Endothelial cell of umbilical vein (primary cell): Measurements from ENCODE around the gene HCFC1R1. TPM values are rescaled to one million over a fixed set of nuclear protein-coding genes. Genes with fewer than 3 reads are reported as not detected.

Experiments used
- BruUV-seq: library from RNA; stranded (reverse); fragments of 400-500 nt; replicated peaks from 2 replicates; lab custom pipeline; 2021; lab: Mats Ljungman, UMichigan
- CTCF ChIA-PET: fragments of 300-600, 350-600 bp; sonication (Branson Sonifier 250); formaldehyde crosslinking; loops from one replicate; lab custom pipeline; 2021; ENCODE audit warnings: antibody characterized with exemption, inconsistent platforms; lab: Charles Lee
- POLR2A ChIA-PET: fragments of 300-600, 350-600 bp; sonication (Branson Sonifier 250); formaldehyde crosslinking; loops from one replicate; lab custom pipeline; 2021; ENCODE audit warnings: antibody characterized with exemption, inconsistent platforms; lab: Charles Lee
- DNase-seq: peaks from one replicate; pipeline ENCODE4 v3.0.0-alpha.2; 2011; ENCODE audit warnings: low read depth, low spot score
- FAIRE-seq: peaks from 2 replicates; lab custom pipeline; 2011; peaks lifted over from hg19 to GRCh38; lab: Jason Lieb, UNC
- H2AFZ ChIP-seq: 2 replicates; pipeline ENCODE4 v1.6.0; 2012; ENCODE audit warnings: low read depth, low read length, control low read depth, inconsistent platforms
- H3K27ac ChIP-seq: 2 replicates; pipeline ENCODE4 v1.5.1; 2011; ENCODE audit warnings: low read depth, mild to moderate bottlenecking, control low read depth, low read length, moderate library complexity; ENCODE audit not compliant: insufficient read depth
- H3K27me3 ChIP-seq, 2 experiments: 2 replicates each; pipeline versions ENCODE4 v1.6.0 to v1.6.1; 2011; ENCODE audit warnings: low read length in 2 of 2, mixed read lengths in 1 of 2; ENCODE audit not compliant: control insufficient read depth in 2 of 2, insufficient read depth in 2 of 2
- H3K36me3 ChIP-seq, 2 experiments: 2 replicates in 1 of 2; 3 replicates in 1 of 2; pipeline ENCODE4 v1.5.1; 2011; ENCODE audit warnings: low read length in 2 of 2, mild to moderate bottlenecking in 1 of 2, moderate library complexity in 1 of 2; ENCODE audit not compliant: control insufficient read depth in 2 of 2, insufficient read depth in 2 of 2; ENCODE audit errors: extremely low read depth in 1 of 2
- H3K4me1 ChIP-seq: 3 replicates; pipeline ENCODE4 v1.5.1; 2011; ENCODE audit warnings: mild to moderate bottlenecking, low read length; ENCODE audit not compliant: control insufficient read depth, insufficient read depth; ENCODE audit errors: extremely low read depth
- H3K4me2 ChIP-seq: 2 replicates; pipeline ENCODE4 v1.6.1; 2011; ENCODE audit warnings: low read length, control low read depth, mixed read lengths; ENCODE audit not compliant: insufficient read depth
- H3K4me3 ChIP-seq, 3 experiments: fragments of 200-600 bp in 1 of 3; sonication (generic), shearing (Covaris generic) in 1 of 3; replicated peaks in 1 of 3; 2 replicates each; pipeline ENCODE4 v1.5.1; 2011 to 2016; ENCODE audit warnings: control low read depth in 3 of 3, low read length in 3 of 3, mild to moderate bottlenecking in 2 of 3, inconsistent platforms in 1 of 3, low read depth in 1 of 3, moderate library complexity in 1 of 3; ENCODE audit not compliant: insufficient read depth in 1 of 3
- H3K79me2 ChIP-seq: 2 replicates; pipeline ENCODE4 v1.6.0; 2012; ENCODE audit warnings: low read length, inconsistent platforms; ENCODE audit not compliant: control insufficient read depth, insufficient read depth
- H3K9ac ChIP-seq: replicated peaks from 2 replicates; pipeline ENCODE3; 2011; ENCODE audit warnings: low read length, control low read depth; ENCODE audit not compliant: insufficient read depth; ENCODE audit errors: extremely low read depth
- H3K9me1 ChIP-seq: replicated peaks from 3 replicates; pipeline ENCODE4 v1.6.0; 2011; ENCODE audit warnings: mild to moderate bottlenecking, low read length; ENCODE audit not compliant: control insufficient read depth, insufficient read depth; ENCODE audit errors: extremely low read depth
- H3K9me3 ChIP-seq: replicated peaks from 2 replicates; pipeline ENCODE4 v1.5.1; 2012; ENCODE audit warnings: low read length, inconsistent platforms; ENCODE audit not compliant: control insufficient read depth, insufficient read depth
- H4K20me1 ChIP-seq: replicated peaks from 2 replicates; pipeline ENCODE3; 2011; ENCODE audit warnings: mild to moderate bottlenecking, low read length; ENCODE audit not compliant: control insufficient read depth, insufficient read depth; ENCODE audit errors: extremely low read depth
- EZH2 ChIP-seq: IDR thresholded peaks from 2 replicates; pipeline ENCODE4 v1.6.1; 2012; ENCODE audit warnings: borderline replicate concordance, low read depth, mild to moderate bottlenecking, moderate library complexity, low read length, inconsistent platforms; ENCODE audit not compliant: severe bottlenecking
- FOS ChIP-seq: IDR thresholded peaks from 2 replicates; pipeline ENCODE4 v1.6.1; 2011; ENCODE audit warnings: mild to moderate bottlenecking, low read length, moderate library complexity, borderline replicate concordance; ENCODE audit not compliant: insufficient read depth
- GATA2 ChIP-seq: IDR thresholded peaks from 2 replicates; pipeline ENCODE4 v1.7.0; 2011; ENCODE audit warnings: low read depth, mild to moderate bottlenecking, moderate library complexity, mixed read lengths, low read length; ENCODE audit not compliant: insufficient read length, insufficient read depth
- JUN ChIP-seq: IDR thresholded peaks from 2 replicates; pipeline ENCODE4 v1.6.1; 2011; ENCODE audit warnings: borderline replicate concordance, low read depth; ENCODE audit not compliant: insufficient read length, insufficient read depth
- MYC ChIP-seq: IDR thresholded peaks from one replicate; pipeline ENCODE4 v1.6.1; 2011; ENCODE audit warnings: mild to moderate bottlenecking, low read depth, low read length
- POLR2A ChIP-seq: IDR thresholded peaks from 2 replicates; pipeline ENCODE4 v1.6.1; 2012; ENCODE audit warnings: low read depth, mild to moderate bottlenecking, control low read depth, low read length
- POLR2AphosphoS5 ChIP-seq: IDR thresholded peaks from 2 replicates; pipeline ENCODE4 v1.6.1; 2012; ENCODE audit warnings: low read depth, mild to moderate bottlenecking, control low read depth, low read length, moderate library complexity; ENCODE audit not compliant: insufficient read depth
- dilution Hi-C: fragments of 300-500 bp; cut with MboI; formaldehyde crosslinking; loops from one replicate; pipeline ENCODE4 v1.15.0; 2019; ENCODE audit warnings: low sequenced_read_pairs; ENCODE audit not compliant: extremely low pct_ligation_motif_present
- intact Hi-C: fragments of 100-400 bp; cut with micrococcal nuclease; formaldehyde crosslinking; loops from one replicate; pipeline ENCODE4 v1.10.0; 2022
- polyA plus RNA-seq, 4 experiments: library from polyadenylated mRNA; depleted of rRNA in 3 of 4; stranded (reverse) in 3 of 4; unstranded in 1 of 4; fragments of >200 nt; gene quantifications; 2 replicates each; pipeline versions ENCODE4 v1.2.1 to v1.2.3, GENCODE V29; 2011 to 2012; ENCODE audit warnings: missing spikeins in 1 of 4
- total RNA-seq: library from RNA; stranded (reverse); gene quantifications from 2 replicates; pipeline ENCODE4 v1.2.3, GENCODE V29; 2021
- TF ChIP-seq, protein P1 (sequence below), 2 donors: IDR thresholded peaks; 1 replicate in 1 of 2; 2 replicates in 1 of 2; pipeline ENCODE4 v1.5.1; 2011; ENCODE audit warnings: low read length in 2 of 2, mild to moderate bottlenecking in 2 of 2, moderate library complexity in 2 of 2, control low read depth in 1 of 2, inconsistent platforms in 1 of 2, low read depth in 1 of 2; ENCODE audit not compliant: insufficient read depth in 1 of 2; ENCODE audit errors: extremely low read depth in 1 of 2
- TF ChIP-seq, protein P2 (sequence below): IDR thresholded peaks from 2 replicates; pipeline ENCODE4 v1.6.1; 2011; ENCODE audit not compliant: insufficient read depth, insufficient read length

Gene HCFC1R1
- total and polyA plus RNA-seq, 2 donors (not counting 3 experiments of a cell fraction or from before 2014, with no cell fraction given), result 28.7 to 49.3 TPM

DNA sequence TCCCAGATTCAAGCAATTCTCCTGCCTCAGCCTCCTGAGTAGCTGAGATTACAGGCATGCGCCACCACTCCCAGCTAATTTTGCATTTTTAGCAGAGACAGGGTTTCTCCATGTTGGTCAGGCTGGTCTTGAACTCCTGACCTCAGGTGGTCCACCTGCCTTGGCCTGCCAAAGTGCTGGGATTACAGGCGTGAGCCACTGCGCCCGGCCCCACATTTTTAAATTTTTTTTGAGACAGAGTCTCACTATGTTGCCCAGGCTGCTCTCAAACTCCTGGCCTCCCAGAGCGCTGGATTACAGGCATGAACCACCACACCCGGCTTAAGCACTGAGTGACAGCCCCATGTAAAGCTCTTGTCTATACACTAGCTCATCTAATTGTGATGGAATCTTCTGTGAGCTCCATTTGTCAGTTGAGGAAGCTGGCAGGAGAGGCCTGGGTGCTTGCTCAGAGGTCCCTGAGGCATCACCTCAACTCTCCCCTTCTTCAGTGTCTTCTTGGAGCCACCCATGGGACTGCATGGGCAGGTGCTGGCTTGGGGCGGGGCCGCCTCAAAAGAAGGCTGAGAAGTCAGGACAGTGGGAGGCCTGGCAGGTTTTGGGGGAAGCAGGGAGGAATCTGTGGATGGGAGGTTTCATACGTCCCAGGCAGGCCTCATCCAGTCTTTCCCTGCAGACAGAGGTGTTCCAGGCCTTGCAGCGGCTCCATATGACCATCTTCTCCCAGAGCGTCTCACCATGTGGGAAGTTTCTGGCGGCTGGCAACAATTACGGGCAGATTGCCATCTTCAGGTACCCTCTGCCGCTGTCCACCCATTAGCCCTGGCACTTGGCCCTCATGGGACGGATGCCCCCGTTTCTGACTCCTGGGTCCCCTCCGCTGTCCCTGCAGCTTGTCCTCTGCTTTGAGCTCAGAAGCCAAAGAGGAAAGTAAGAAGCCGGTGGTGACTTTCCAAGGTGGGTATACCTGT is 1.6 kb upstream of the HCFC1R1 start:
- peaks cover 15 to 16% of the 10 kb centered on the region in 2 experiments for H3K27me3 ChIP-seq
- no peaks in the 10 kb centered on the region for H4K20me1 ChIP-seq
- no peaks in the 10 kb centered on the region for H3K9me3 ChIP-seq
- no TSS peak for BruUV-seq
- no peak overlapping the region for H3K27ac ChIP-seq
- ChIA-PET POLR2A (interaction anchor here (0.7 kb wide), 1 partner anchor 273 kb away, joined by 4 read pairs; no protein-coding TSS in a partner anchor), CTCF (interaction anchor here (0.7 to 2.2 kb wide), 4 partner anchors 8 to 109 kb away, joined by 3 to 9 read pairs (median 4); no protein-coding TSS in a partner anchor)
- H3K4me3 ChIP-seq, result no peak overlapping the region
- FAIRE-seq (no peak), DNase-seq (no peak)
- H3K79me2 ChIP-seq, result peaks cover 2% of the 10 kb centered on the region
- peaks cover 18% of the 10 kb centered on the region for H3K4me1 ChIP-seq
- no peak overlapping the region for H3K9ac ChIP-seq
- peaks cover 0 to 9% of the 10 kb centered on the region in 2 experiments for H3K36me3 ChIP-seq
- intact Hi-C loops, result no loop called here
- H3K4me2 ChIP-seq, result no peak overlapping the region
- TF ChIP-seq, protein P1, sequence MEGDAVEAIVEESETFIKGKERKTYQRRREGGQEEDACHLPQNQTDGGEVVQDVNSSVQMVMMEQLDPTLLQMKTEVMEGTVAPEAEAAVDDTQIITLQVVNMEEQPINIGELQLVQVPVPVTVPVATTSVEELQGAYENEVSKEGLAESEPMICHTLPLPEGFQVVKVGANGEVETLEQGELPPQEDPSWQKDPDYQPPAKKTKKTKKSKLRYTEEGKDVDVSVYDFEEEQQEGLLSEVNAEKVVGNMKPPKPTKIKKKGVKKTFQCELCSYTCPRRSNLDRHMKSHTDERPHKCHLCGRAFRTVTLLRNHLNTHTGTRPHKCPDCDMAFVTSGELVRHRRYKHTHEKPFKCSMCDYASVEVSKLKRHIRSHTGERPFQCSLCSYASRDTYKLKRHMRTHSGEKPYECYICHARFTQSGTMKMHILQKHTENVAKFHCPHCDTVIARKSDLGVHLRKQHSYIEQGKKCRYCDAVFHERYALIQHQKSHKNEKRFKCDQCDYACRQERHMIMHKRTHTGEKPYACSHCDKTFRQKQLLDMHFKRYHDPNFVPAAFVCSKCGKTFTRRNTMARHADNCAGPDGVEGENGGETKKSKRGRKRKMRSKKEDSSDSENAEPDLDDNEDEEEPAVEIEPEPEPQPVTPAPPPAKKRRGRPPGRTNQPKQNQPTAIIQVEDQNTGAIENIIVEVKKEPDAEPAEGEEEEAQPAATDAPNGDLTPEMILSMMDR (IDR thresholded peaks at IDR 0.05; ENCODE audit: extremely low read depth in 1 of 2, insufficient read depth in 1 of 2, low read depth in 1 of 2, low read length in 2 of 2), result no peak
- TF ChIP-seq, protein P2, sequence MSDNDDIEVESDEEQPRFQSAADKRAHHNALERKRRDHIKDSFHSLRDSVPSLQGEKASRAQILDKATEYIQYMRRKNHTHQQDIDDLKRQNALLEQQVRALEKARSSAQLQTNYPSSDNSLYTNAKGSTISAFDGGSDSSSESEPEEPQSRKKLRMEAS, result no peak
- TF ChIP-seq MYC, result no peak
- no peak for TF ChIP-seq POLR2A
- TF ChIP-seq EZH2, result no peak
- no peak for TF ChIP-seq POLR2AphosphoS5
- TF ChIP-seq GATA2, result no peak
- no peak for TF ChIP-seq JUN
- TF ChIP-seq FOS, result no peak
- dilution Hi-C loops, result no loop called here
- H2AFZ ChIP-seq, result no peak overlapping the region
- H3K9me1 ChIP-seq, result no peaks in the 10 kb centered on the region
